Naive thymus-derived CD4-positive, alpha-beta T cell (primary cell): ENCODE results near the gene PCDHB9. TPM values are rescaled to one million over a fixed set of nuclear protein-coding genes. Genes with fewer than 3 reads are reported as not detected.
"Not testable (repeated sequence)": the region's sequence is repeated elsewhere in the genome, so short reads cannot be mapped to it uniquely, and the experiment has no call there.

ENCODE experiments used
- ATAC-seq: fragments of 150-1000 bp; cut with Tn5 transposase; 2 replicates; pipeline ENCODE4 v1.10.0; 2021; ENCODE audit warnings: mild to moderate bottlenecking, moderate library complexity
- CTCF ChIA-PET: fragments of 350-600 bp; sonication (Branson Sonifier 250); formaldehyde crosslinking; loops from one replicate; lab custom pipeline; 2021; ENCODE audit warnings: antibody characterized with exemption; lab: Charles Lee
- POLR2A ChIA-PET: fragments of 350-600 bp; sonication (Branson Sonifier 250); formaldehyde crosslinking; loops from one replicate; lab custom pipeline; 2021; ENCODE audit warnings: antibody characterized with exemption, inconsistent platforms; lab: Charles Lee
- DNase-seq, 9 donors: peaks; one replicate each; pipeline versions ENCODE4 v3.0.0 to v3.0.0-alpha.2; 2020 to 2022; ENCODE audit warnings: mixed read lengths in 1 of 9
- H3K27ac ChIP-seq: one replicate; pipeline ENCODE4 v1.7.0; 2013; ENCODE audit warnings: mild to moderate bottlenecking, low read depth, low read length, moderate library complexity
- H3K27me3 ChIP-seq, 2 donors: one replicate each; pipeline ENCODE4 v1.7.0; 2013; ENCODE audit warnings: low read length in 2 of 2, mild to moderate bottlenecking in 2 of 2, moderate library complexity in 2 of 2; ENCODE audit not compliant: control insufficient read depth in 2 of 2, insufficient read depth in 2 of 2
- H3K36me3 ChIP-seq, 3 experiments: 1 replicate in 2 of 3; 2 replicates in 1 of 3; pipeline ENCODE4 v1.7.0; 2013; ENCODE audit warnings: low read length in 3 of 3, mild to moderate bottlenecking in 3 of 3, moderate library complexity in 1 of 3; ENCODE audit not compliant: insufficient read depth in 3 of 3, control insufficient read depth in 2 of 3
- H3K4me1 ChIP-seq, 2 donors: one replicate each; pipeline ENCODE4 v1.7.0; 2013; ENCODE audit warnings: low read length in 2 of 2, mild to moderate bottlenecking in 2 of 2, moderate library complexity in 1 of 2; ENCODE audit not compliant: control insufficient read depth in 2 of 2, insufficient read depth in 2 of 2
- H3K4me3 ChIP-seq: 2 replicates; pipeline ENCODE4 v1.7.0; 2013; ENCODE audit warnings: mild to moderate bottlenecking, low read length
- H3K9me3 ChIP-seq, 3 experiments: 1 replicate in 2 of 3; 2 replicates in 1 of 3; pipeline ENCODE4 v1.7.0; 2013; ENCODE audit warnings: low read length in 3 of 3; ENCODE audit not compliant: control insufficient read depth in 2 of 3
- H3K27ac Mint-ChIP-seq, 9 donors: one replicate each; pipeline ENCODE4 v1.8.0; 2020 to 2022; ENCODE audit warnings: mixed read lengths in 9 of 9, mild to moderate bottlenecking in 8 of 9, moderate library complexity in 5 of 9, inconsistent platforms in 2 of 9
- H3K27me3 Mint-ChIP-seq, 5 donors: one replicate each; pipeline ENCODE4 v1.8.0; 2021 to 2022; ENCODE audit warnings: mixed read lengths in 5 of 5, mild to moderate bottlenecking in 1 of 5
- H3K36me3 Mint-ChIP-seq, 5 donors: one replicate each; pipeline ENCODE4 v1.8.0; 2020 to 2022; ENCODE audit warnings: mixed read lengths in 5 of 5, mild to moderate bottlenecking in 3 of 5, inconsistent platforms in 1 of 5
- H3K4me1 Mint-ChIP-seq, 7 donors: one replicate each; pipeline ENCODE4 v1.8.0; 2020 to 2022; ENCODE audit warnings: mixed read lengths in 7 of 7, mild to moderate bottlenecking in 3 of 7, inconsistent platforms in 1 of 7
- H3K4me3 Mint-ChIP-seq, 10 donors: one replicate each; pipeline ENCODE4 v1.8.0; 2020 to 2022; ENCODE audit warnings: mild to moderate bottlenecking in 10 of 10, mixed read lengths in 10 of 10, moderate library complexity in 6 of 10, inconsistent platforms in 2 of 10
- H3K9me3 Mint-ChIP-seq, 11 donors: one replicate each; pipeline ENCODE4 v1.8.0; 2020 to 2022; ENCODE audit warnings: mixed read lengths in 11 of 11, mild to moderate bottlenecking in 4 of 11, inconsistent platforms in 1 of 11, moderate library complexity in 1 of 11
- intact Hi-C, 2 donors: fragments of 100-400 bp; cut with micrococcal nuclease; formaldehyde crosslinking; loops; one replicate each; pipeline ENCODE4 v1.15.1; 2023
- polyA plus RNA-seq, 2 donors: library from polyadenylated mRNA; unstranded; fragments of 300-500 nt; fragmentation: Illumina TruSeq; gene quantifications; one replicate each; pipeline ENCODE4 v1.2.3, GENCODE V29; 2021
- total RNA-seq, 6 experiments: library from RNA in 5 of 6; stranded (reverse) in 5 of 6; gene quantifications; 1 replicate in 5 of 6; 2 replicates in 1 of 6; pipeline ENCODE4 v1.2.3 and lab custom pipeline; 2021 to 2026

PCDHB9 gene
- 1 to 10 TPM in 1 of 5 experiments, not detected in 4; 1.2 TPM for total RNA-seq
- polyA plus RNA-seq, result not detected
- total RNA-seq (lab: John Stamatoyannopoulos, UW), result not detected

DNA sequence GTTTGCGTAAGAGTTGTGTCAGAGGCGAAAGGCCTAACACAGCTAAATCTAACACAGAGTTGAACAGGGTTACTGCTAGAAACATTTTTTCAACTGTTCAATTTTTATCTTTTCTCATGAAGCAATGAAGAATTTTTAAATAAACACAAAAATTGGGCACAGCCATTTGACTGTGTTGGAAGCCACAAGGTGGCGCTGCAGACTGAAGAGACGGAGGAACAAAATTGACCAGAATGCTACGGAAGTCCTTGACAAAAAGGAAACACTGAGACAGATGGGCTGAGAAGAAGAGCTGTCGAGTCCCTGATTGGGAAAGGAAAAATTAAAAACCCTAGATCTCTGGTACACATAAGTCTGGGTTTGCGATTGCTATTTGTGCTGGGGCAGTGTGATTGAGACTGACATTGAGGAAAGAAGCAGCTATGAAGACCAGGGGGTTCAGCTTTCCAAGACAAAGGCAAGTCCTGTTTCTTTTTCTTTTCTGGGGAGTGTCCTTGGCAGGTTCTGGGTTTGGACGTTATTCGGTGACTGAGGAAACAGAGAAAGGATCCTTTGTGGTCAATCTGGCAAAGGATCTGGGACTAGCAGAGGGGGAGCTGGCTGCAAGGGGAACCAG is at the start of gene PCDHB9:
Gene PCDHB9, plus strand, starts transcription at position 265 of the 616 bp plus-strand sequence. Its CDS starts 158 bp downstream, at position 423.
- Histone ChIP-seq H3K4me1 (no peaks in the 10 kb centered on the region), H3K27me3 (no peaks in the 10 kb centered on the region), H3K27ac (no peak within 1 kb of the TSS), H3K4me3 (no peak within 1 kb of the TSS), H3K9me3 (peaks cover 0 to 7% (median 0%) of the 10 kb centered on the region in 3 experiments), H3K36me3 (no peaks in the 10 kb centered on the region)
- ATAC-seq (no peak), DNase-seq (peak in 1 of 9 donors; percentile 14)
- intact Hi-C loops, result loop anchor here (1.0 to 5.0 kb wide), 2 partner anchors 375 to 377 kb away; no protein-coding TSS in a partner anchor
- Mint-ChIP-seq H3K4me1 (peaks cover 0 to 12% (median 5%) of the 10 kb centered on the region in 7 donors), H3K4me3 (peak within 1 kb of the TSS; percentile 15 to 64 (median 35)), H3K9me3 (peaks cover 12 to 80% (median 50%) of the 10 kb centered on the region in 11 donors), H3K27me3 (peaks cover 3 to 86% (median 76%) of the 10 kb centered on the region in 5 donors), H3K36me3 (peaks cover 7 to 38% (median 28%) of the 10 kb centered on the region in 5 donors), H3K27ac (no peak within 1 kb of the TSS)
- POLR2A ChIA-PET, result no interaction called here
- CTCF ChIA-PET, result interaction anchor here (0.7 to 1.0 kb wide), 2 partner anchors 10 to 134 kb away, joined by 3 to 5 read pairs; partner anchors contain the start of gene PCDHB8

- H3K27me3 Mint-ChIP-seq, result peaks cover 0 to 60% (median 58%) of the 10 kb centered on the region in 5 donors
These were observed 49.6 kb upstream of the PCDHB9 start for GRCh38 chr5:141137346-141137745.

DNA sequence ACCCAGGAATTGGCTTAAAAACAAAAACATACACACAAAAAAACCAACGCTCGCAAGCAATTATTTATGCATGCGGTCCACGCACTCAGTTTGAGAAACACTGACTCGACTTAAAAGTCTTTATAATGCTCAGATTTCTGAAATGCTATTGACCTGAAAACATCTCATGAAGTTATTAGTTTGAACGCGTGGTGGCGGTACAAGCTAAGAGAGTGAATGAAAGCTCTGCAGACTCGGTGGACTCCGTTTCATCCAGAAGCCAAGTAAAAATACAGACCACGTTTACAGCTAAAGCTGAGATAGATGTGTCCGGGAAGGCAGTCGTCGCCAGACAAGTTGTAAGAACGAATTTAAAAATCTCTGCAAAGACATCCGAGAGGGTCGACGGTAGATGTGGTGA is 37.1 kb upstream of the PCDHB9 start, which contains the start of gene PCDHB6:
Gene PCDHB6, plus strand, starts transcription at position 246 of the 400 bp plus-strand sequence. CDS start 201 bp downstream, outside the sequence.
- intact Hi-C loops, result no loop called here
- Mint-ChIP-seq H3K27ac (peak within 1 kb of the TSS in 1 of 9 donors; percentile 20), H3K36me3 (peaks cover 0 to 16% (median 5%) of the 10 kb centered on the region in 5 donors), H3K4me3 (peak within 1 kb of the TSS in 7 of 10 donors; percentile 34 to 71 (median 50)), H3K4me1 (peaks cover 0 to 6% (median 5%) of the 10 kb centered on the region in 7 donors), H3K27me3 (peaks cover 8 to 56% (median 55%) of the 10 kb centered on the region in 5 donors), H3K9me3 (peaks cover 5 to 52% (median 31%) of the 10 kb centered on the region in 11 donors)
- no peak within 1 kb of the TSS for H3K27ac ChIP-seq
- DNase-seq, result no peak
- ChIA-PET POLR2A (no interaction called here), CTCF (no interaction called here)
- H3K4me3 ChIP-seq, result no peak within 1 kb of the TSS
- no peaks in the 10 kb centered on the region for H3K9me3 ChIP-seq
- peaks cover 0 to 10% of the 10 kb centered on the region in 2 donors for H3K27me3 ChIP-seq
- ATAC-seq, result no peak
- H3K36me3 ChIP-seq, result no peaks in the 10 kb centered on the region
- no peaks in the 10 kb centered on the region for H3K4me1 ChIP-seq

More at GRCh38 chr5:141137346-141137745, 49.6 kb upstream of the PCDHB9 start:
- H3K9me3 ChIP-seq, result peaks cover 0 to 16% (median 0%) of the 10 kb centered on the region in 3 experiments
- H3K4me3 ChIP-seq, H3K27ac Mint-ChIP-seq, DNase-seq, CTCF ChIA-PET, H3K27me3 ChIP-seq, H3K4me1 ChIP-seq, ATAC-seq, POLR2A ChIA-PET, H3K27ac ChIP-seq, H3K4me3 Mint-ChIP-seq, H3K4me1 Mint-ChIP-seq, H3K36me3 ChIP-seq, intact Hi-C loops: not testable (repeated sequence)
- peaks cover 3 to 76% (median 45%) of the 10 kb centered on the region in 11 donors for H3K9me3 Mint-ChIP-seq
- H3K36me3 Mint-ChIP-seq, result peaks cover 2 to 30% (median 3%) of the 10 kb centered on the region in 5 donors

DNA sequence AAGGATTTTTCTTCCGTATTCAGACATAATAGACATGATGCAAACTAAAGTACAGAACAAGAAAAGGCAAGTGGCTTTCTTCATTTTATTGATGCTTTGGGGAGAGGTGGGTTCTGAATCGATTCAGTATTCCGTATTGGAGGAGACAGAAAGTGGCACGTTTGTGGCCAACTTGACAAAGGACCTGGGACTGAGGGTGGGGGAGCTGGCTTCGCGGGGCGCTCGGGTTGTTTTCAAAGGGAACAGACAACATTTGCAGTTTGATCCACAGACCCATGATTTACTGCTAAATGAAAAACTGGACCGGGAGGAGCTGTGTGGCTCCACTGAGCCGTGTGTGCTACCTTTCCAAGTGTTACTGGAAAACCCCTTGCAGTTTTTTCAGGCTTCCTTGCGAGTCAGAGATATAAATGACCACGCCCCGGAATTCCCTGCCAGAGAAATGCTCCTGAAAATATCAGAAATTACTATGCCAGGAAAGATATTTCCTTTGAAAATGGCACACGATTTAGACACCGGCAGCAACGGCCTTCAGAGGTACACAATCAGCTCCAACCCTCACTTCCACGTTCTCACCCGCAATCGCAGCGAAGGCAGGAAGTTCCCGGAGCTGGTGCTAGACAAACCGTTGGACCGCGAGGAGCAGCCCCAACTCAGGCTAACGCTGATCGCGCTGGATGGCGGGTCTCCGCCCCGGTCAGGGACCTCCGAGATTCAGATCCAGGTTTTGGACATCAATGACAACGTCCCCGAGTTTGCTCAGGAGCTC is 36.6 kb upstream of the PCDHB9 start:
- Histone ChIP-seq H3K27me3 (peaks cover 0 to 10% of the 10 kb centered on the region in 2 donors), H3K4me1 (no peaks in the 10 kb centered on the region), H3K36me3 (no peaks in the 10 kb centered on the region), H3K9me3 (no peaks in the 10 kb centered on the region), H3K27ac (no peak overlapping the region), H3K4me3 (no peak overlapping the region)
- ATAC-seq (no peak), DNase-seq (no peak)
- intact Hi-C loops, result no loop called here
- H3K27me3 Mint-ChIP-seq, result peaks cover 8 to 55% (median 54%) of the 10 kb centered on the region in 5 donors
- H3K36me3 Mint-ChIP-seq, result peaks cover 0 to 16% (median 5%) of the 10 kb centered on the region in 5 donors
- ChIA-PET POLR2A (no interaction called here), CTCF (no interaction called here)
- peak overlapping the region in 1 of 9 donors; percentile 14 for H3K27ac Mint-ChIP-seq
- peak overlapping the region in 5 of 10 donors; percentile 34 to 66 (median 50) for H3K4me3 Mint-ChIP-seq
- H3K4me1 Mint-ChIP-seq, result peaks cover 0 to 6% (median 5%) of the 10 kb centered on the region in 7 donors
- H3K9me3 Mint-ChIP-seq, result peaks cover 5 to 58% (median 29%) of the 10 kb centered on the region in 11 donors

DNA sequence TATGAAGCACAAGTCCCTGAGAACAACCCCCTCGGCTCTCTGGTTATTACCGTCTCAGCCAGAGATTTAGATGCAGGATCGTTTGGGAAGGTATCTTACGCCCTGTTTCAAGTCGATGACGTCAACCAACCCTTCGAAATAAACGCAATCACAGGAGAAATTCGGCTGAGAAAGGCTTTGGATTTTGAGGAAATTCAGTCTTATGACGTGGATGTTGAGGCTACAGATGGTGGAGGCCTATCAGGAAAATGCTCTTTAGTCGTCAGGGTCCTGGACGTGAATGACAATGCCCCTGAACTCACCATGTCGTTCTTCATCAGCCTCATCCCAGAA is 36.0 kb upstream of the PCDHB9 start:
- intact Hi-C loops, result no loop called here
- CTCF ChIA-PET, result no interaction called here
- POLR2A ChIA-PET, result no interaction called here
- ATAC-seq, result no peak
- no peaks in the 10 kb centered on the region for H3K9me3 ChIP-seq
- H3K27ac ChIP-seq, result no peak overlapping the region
- H3K4me3 ChIP-seq, result no peak overlapping the region
- H3K27ac Mint-ChIP-seq, result peak overlapping the region in 1 of 9 donors; percentile 33
- H3K4me3 Mint-ChIP-seq, result no peak overlapping the region
- no peaks in the 10 kb centered on the region for H3K36me3 ChIP-seq
- H3K9me3 Mint-ChIP-seq, result peaks cover 5 to 64% (median 31%) of the 10 kb centered on the region in 11 donors
- peaks cover 0 to 10% of the 10 kb centered on the region in 2 donors for H3K27me3 ChIP-seq
- peaks cover 8 to 61% (median 58%) of the 10 kb centered on the region in 5 donors for H3K27me3 Mint-ChIP-seq
- H3K36me3 Mint-ChIP-seq, result peaks cover 0 to 17% (median 5%) of the 10 kb centered on the region in 5 donors
- peaks cover 0 to 6% (median 5%) of the 10 kb centered on the region in 7 donors for H3K4me1 Mint-ChIP-seq
- no peak for DNase-seq
- no peaks in the 10 kb centered on the region for H3K4me1 ChIP-seq

DNA sequence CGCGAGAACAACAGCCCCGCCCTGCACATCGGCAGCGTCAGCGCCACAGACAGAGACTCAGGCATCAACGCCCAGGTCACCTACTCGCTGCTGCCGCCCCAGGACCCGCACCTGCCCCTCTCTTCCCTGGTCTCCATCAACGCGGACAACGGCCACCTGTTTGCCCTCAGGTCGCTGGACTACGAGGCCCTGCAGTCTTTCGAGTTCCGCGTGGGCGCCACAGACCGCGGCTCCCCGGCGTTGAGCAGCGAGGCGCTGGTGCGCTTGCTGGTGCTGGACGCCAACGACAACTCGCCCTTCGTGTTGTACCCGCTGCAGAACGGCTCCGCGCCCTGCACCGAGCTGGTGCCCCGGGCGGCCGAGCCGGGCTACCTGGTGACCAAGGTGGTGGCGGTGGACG is 35.3 kb upstream of the PCDHB9 start:
- not testable (repeated sequence) for DNase-seq
- H3K27ac Mint-ChIP-seq, result peak overlapping the region in 1 of 9 donors; percentile 23

More for the DNA sequence above, 35.3 kb upstream of the PCDHB9 start:
- POLR2A ChIA-PET, H3K4me1 Mint-ChIP-seq, H3K4me1 ChIP-seq, H3K27ac ChIP-seq, H3K36me3 ChIP-seq, intact Hi-C loops, H3K4me3 Mint-ChIP-seq, CTCF ChIA-PET, ATAC-seq, H3K9me3 ChIP-seq, H3K4me3 ChIP-seq: not testable (repeated sequence)
- H3K27me3 ChIP-seq, result peaks cover 0 to 10% of the 10 kb centered on the region in 2 donors
- peaks cover 6 to 70% (median 38%) of the 10 kb centered on the region in 11 donors for H3K9me3 Mint-ChIP-seq
- peaks cover 0 to 24% (median 5%) of the 10 kb centered on the region in 5 donors for H3K36me3 Mint-ChIP-seq
- peaks cover 8 to 67% (median 59%) of the 10 kb centered on the region in 5 donors for H3K27me3 Mint-ChIP-seq
